CD14-positive monocyte (primary cell): ENCODE data around the gene ZFHX3. TPM values are rescaled to one million over a fixed set of nuclear protein-coding genes. Genes with fewer than 3 reads are reported as not detected.

Source experiments
- DNase-seq, 3 donors: peaks; one replicate each; pipeline ENCODE4 v3.0.0-alpha.2; 2011 to 2022
- H2AFZ ChIP-seq: 2 replicates; pipeline ENCODE4 v1.6.0; 2012; ENCODE audit warnings: mild to moderate bottlenecking, low read depth, low read length, inconsistent platforms; ENCODE audit not compliant: insufficient read depth, poor library complexity, severe bottlenecking
- H3K27ac ChIP-seq, 2 donors: 1 replicate in 1 of 2; 2 replicates in 1 of 2; pipeline ENCODE4 v1.5.1; 2012 to 2013; ENCODE audit warnings: low read length in 2 of 2, control low read depth in 1 of 2, inconsistent platforms in 1 of 2, low read depth in 1 of 2, mild to moderate bottlenecking in 1 of 2
- H3K27me3 ChIP-seq, 2 donors: one replicate each; pipeline versions ENCODE4 v1.6.0 to v1.6.1; 2011 to 2013; ENCODE audit warnings: low read length in 2 of 2; ENCODE audit not compliant: control insufficient read depth in 2 of 2, insufficient read depth in 2 of 2
- H3K36me3 ChIP-seq, 2 donors: replicated peaks in 1 of 2; 1 replicate in 1 of 2; 2 replicates in 1 of 2; pipeline versions ENCODE4 v1.5.1 to v1.6.1; 2012 to 2013; ENCODE audit warnings: low read length in 2 of 2, control low read depth in 1 of 2, inconsistent platforms in 1 of 2, mild to moderate bottlenecking in 1 of 2; ENCODE audit not compliant: insufficient read depth in 2 of 2, control insufficient read depth in 1 of 2
- H3K4me1 ChIP-seq, 2 donors: 1 replicate in 1 of 2; 2 replicates in 1 of 2; pipeline versions ENCODE4 v1.5.1 to v1.6.1; 2012 to 2013; ENCODE audit warnings: low read length in 2 of 2, control low read depth in 1 of 2, inconsistent platforms in 1 of 2, mild to moderate bottlenecking in 1 of 2, moderate library complexity in 1 of 2; ENCODE audit not compliant: insufficient read depth in 2 of 2, control insufficient read depth in 1 of 2
- H3K4me2 ChIP-seq: replicated peaks from 2 replicates; pipeline ENCODE3; 2012; ENCODE audit warnings: low read length, moderate library complexity, mild to moderate bottlenecking; ENCODE audit not compliant: poor library complexity, severe bottlenecking; ENCODE audit errors: extremely low read depth
- H3K4me3 ChIP-seq, 3 experiments: fragments of 200-600 bp in 1 of 3; sonication (generic) in 1 of 3; replicated peaks in 1 of 3; 1 replicate in 2 of 3; 2 replicates in 1 of 3; pipeline ENCODE4 v1.5.1; 2011 to 2013; ENCODE audit warnings: low read length in 3 of 3, mild to moderate bottlenecking in 3 of 3, control low read depth in 2 of 3, low read depth in 2 of 3, inconsistent platforms in 1 of 3, moderate library complexity in 1 of 3
- H3K79me2 ChIP-seq: 2 replicates; pipeline ENCODE4 v1.6.0; 2012; ENCODE audit warnings: mild to moderate bottlenecking, control low read depth, inconsistent platforms, low read length, moderate library complexity; ENCODE audit not compliant: insufficient read depth
- H3K9ac ChIP-seq: 2 replicates; pipeline ENCODE4 v1.6.0; 2017; ENCODE audit warnings: low read length, mild to moderate bottlenecking; ENCODE audit not compliant: insufficient read depth, poor library complexity, severe bottlenecking
- H3K9me3 ChIP-seq, 2 donors: replicated peaks in 1 of 2; 1 replicate in 1 of 2; 2 replicates in 1 of 2; pipeline versions ENCODE4 v1.5.1 to v1.6.1; 2012 to 2013; ENCODE audit warnings: low read length in 2 of 2, control low read depth in 1 of 2; ENCODE audit not compliant: control insufficient read depth in 1 of 2, insufficient read depth in 1 of 2
- H4K20me1 ChIP-seq: 2 replicates; pipeline ENCODE4 v1.6.0; 2012; ENCODE audit warnings: mild to moderate bottlenecking, low read length, control low read depth, moderate library complexity; ENCODE audit not compliant: insufficient read depth
- H3K27ac Mint-ChIP-seq, 7 donors: one replicate each; pipeline ENCODE4 v1.8.0; 2020; ENCODE audit warnings: mild to moderate bottlenecking in 7 of 7, mixed read lengths in 7 of 7, moderate library complexity in 6 of 7, inconsistent platforms in 2 of 7
- H3K27me3 Mint-ChIP-seq, 3 donors: one replicate each; pipeline ENCODE4 v1.8.0; 2021 to 2022; ENCODE audit warnings: low read depth in 3 of 3, mild to moderate bottlenecking in 3 of 3, mixed read lengths in 3 of 3, moderate library complexity in 3 of 3, inconsistent platforms in 1 of 3
- H3K36me3 Mint-ChIP-seq, 2 donors: one replicate each; pipeline ENCODE4 v1.8.0; 2020; ENCODE audit warnings: mixed read lengths in 2 of 2, inconsistent platforms in 1 of 2, mild to moderate bottlenecking in 1 of 2
- H3K4me1 Mint-ChIP-seq: one replicate; pipeline ENCODE4 v1.8.0; 2020; ENCODE audit warnings: mild to moderate bottlenecking, mixed read lengths
- H3K4me3 Mint-ChIP-seq, 2 donors: one replicate each; pipeline ENCODE4 v1.8.0; 2020; ENCODE audit warnings: mild to moderate bottlenecking in 2 of 2, mixed read lengths in 2 of 2, moderate library complexity in 1 of 2
- H3K9me3 Mint-ChIP-seq, 7 donors: one replicate each; pipeline ENCODE4 v1.8.0; 2020 to 2022; ENCODE audit warnings: mixed read lengths in 7 of 7, mild to moderate bottlenecking in 6 of 7, moderate library complexity in 6 of 7, inconsistent platforms in 2 of 7
- WGBS: methylation state at CpG from one replicate; pipeline ENCODE4 v1.1.5; 2013; ENCODE audit warnings: missing lambda C conversion rate; ENCODE audit not compliant: insufficient coverage; 5-methylcytosine and 5-hydroxymethylcytosine counted together
- intact Hi-C, 2 donors: fragments of 100-400 bp; cut with micrococcal nuclease; formaldehyde crosslinking; loops; one replicate each; pipeline versions ENCODE4 v1.15.0 to v1.15.1; 2023
- polyA plus RNA-seq, 3 donors: library from polyadenylated mRNA; depleted of rRNA in 1 of 3; unstranded in 2 of 3; stranded (reverse) in 1 of 3; fragments of 300-500 nt in 2 of 3; fragments of >200 nt in 1 of 3; fragmentation: Illumina TruSeq in 2 of 3; gene quantifications; 1 replicate in 2 of 3; 2 replicates in 1 of 3; pipeline ENCODE4 v1.2.3, GENCODE V29; 2012 to 2021
- TF ChIP-seq, protein P1 (sequence below): fragments of 200-600 bp; IDR thresholded peaks from one replicate; pipeline ENCODE4 v1.8.0; 2022; ENCODE audit warnings: antibody characterized with exemption, mild to moderate bottlenecking

ZFHX3 gene
- polyA plus RNA-seq, 3 donors = 0.42 to 4.2 (median 0.43) TPM

DNA sequence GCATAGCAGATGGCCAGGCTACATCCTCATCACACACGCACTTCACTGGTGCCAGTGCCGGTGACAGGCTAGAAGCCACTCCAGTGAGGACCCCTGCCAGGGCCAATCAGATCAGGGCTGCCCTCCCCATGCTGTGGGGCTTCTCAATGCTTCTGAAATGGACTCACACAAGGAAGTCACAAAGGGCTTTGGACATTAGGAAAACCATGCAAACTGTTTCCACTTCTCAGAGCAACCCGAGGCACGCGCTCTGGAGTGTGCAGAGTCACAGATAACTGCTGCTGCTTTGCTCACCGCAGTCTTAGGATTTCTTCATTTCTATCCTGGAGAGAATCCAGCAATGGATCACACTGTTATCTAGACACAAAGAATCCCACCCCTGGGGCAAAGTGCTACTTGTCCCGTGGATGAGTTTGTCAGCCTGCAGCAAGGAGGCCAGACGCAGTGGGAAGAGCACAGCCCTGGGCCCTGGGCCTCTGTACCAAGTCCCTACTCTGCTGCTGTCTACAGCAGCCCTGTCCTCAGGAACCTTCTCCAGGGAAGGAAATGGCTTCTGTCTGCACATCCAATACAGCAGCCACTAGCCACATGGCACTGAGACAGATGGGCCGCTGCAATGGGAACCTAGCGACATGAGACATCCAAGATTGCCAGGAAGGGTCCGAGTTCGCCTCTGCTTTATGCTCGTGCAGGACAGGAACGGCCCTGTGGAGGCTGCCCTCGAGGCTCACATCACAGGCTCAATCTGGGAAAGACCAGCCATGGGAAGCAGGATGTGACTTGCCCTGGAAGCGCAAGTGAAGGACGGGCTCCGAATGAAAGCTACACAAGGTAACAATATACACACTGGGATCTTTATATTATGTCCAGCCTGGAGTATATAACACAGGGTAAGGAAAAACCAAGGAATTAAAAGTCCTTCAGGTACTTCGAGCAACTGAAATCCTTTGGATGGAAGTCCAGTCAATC is 169.3 kb downstream of the ZFHX3 start:
- intact Hi-C loops = no loop called here
- peak in 1 of 3 donors; percentile 12 for DNase-seq

DNA sequence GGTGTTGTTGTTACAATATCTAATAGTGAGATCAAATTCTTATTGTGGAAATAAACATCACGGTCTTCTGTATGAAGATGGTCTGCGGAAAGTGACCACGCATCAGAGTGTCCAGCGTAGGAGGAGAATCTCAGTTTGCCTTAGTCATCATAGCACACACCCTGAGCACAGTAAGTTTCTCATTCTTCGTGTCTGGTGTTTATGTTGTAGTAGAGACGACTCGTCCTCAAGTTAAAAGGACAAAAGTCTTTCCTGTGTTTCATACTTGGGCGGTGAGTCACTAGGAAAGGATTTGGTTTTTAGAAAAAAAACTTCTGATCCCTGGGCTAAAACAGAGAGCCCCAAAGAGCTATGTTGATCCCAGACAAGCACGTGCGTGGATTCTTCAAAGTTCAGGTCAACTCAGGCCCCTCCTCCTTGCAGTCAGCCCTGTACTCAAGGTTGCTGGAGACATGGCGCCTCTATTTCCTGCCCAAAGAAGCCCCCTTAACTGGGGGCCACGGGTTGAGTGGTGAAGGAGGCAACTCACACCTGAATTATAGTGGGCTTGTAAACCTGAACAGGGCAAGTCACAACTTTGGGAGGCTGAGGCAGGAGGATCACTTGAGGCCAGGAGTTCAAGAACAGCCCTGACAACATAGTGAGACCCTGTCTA is 170.4 kb downstream of the ZFHX3 start:
- H3K36me3 ChIP-seq = peaks cover 0 to 6% of the 10 kb centered on the region in 2 donors
- Mint-ChIP-seq H3K4me3 (no peak overlapping the region), H3K4me1 (peaks cover 40% of the 10 kb centered on the region), H3K27ac (peak overlapping the region in 5 of 7 donors; percentile 14 to 81 (median 66)), H3K9me3 (peaks cover 0 to 3% (median 0%) of the 10 kb centered on the region in 7 donors), H3K27me3 (peaks cover 0 to 1% (median 0%) of the 10 kb centered on the region in 3 donors), H3K36me3 (peaks cover 25 to 27% of the 10 kb centered on the region in 2 donors)
- H3K4me3 ChIP-seq = no peak overlapping the region
- H3K4me2 ChIP-seq = no peak overlapping the region
- DNase-seq = peak; percentile 24 to 58 (median 39)
- H4K20me1 ChIP-seq = peaks cover 7% of the 10 kb centered on the region
- TF ChIP-seq, protein P1, sequence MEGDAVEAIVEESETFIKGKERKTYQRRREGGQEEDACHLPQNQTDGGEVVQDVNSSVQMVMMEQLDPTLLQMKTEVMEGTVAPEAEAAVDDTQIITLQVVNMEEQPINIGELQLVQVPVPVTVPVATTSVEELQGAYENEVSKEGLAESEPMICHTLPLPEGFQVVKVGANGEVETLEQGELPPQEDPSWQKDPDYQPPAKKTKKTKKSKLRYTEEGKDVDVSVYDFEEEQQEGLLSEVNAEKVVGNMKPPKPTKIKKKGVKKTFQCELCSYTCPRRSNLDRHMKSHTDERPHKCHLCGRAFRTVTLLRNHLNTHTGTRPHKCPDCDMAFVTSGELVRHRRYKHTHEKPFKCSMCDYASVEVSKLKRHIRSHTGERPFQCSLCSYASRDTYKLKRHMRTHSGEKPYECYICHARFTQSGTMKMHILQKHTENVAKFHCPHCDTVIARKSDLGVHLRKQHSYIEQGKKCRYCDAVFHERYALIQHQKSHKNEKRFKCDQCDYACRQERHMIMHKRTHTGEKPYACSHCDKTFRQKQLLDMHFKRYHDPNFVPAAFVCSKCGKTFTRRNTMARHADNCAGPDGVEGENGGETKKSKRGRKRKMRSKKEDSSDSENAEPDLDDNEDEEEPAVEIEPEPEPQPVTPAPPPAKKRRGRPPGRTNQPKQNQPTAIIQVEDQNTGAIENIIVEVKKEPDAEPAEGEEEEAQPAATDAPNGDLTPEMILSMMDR = no peak
- H3K9me3 ChIP-seq = no peaks in the 10 kb centered on the region
- 29% methylated on average over 7 of the region's 12 CpGs for WGBS
- H3K27ac ChIP-seq = no peak overlapping the region
- intact Hi-C loops = no loop called here
- no peaks in the 10 kb centered on the region for H3K79me2 ChIP-seq
- peaks cover 20 to 32% of the 10 kb centered on the region in 2 donors for H3K4me1 ChIP-seq
- no peak overlapping the region for H2AFZ ChIP-seq
- H3K27me3 ChIP-seq = no peaks in the 10 kb centered on the region
- no peak overlapping the region for H3K9ac ChIP-seq

More for the DNA sequence above, 169.3 kb downstream of the ZFHX3 start:
- no peak overlapping the region for H3K4me2 ChIP-seq
- peak overlapping the region in 2 of 7 donors; percentile 26 to 38 for H3K27ac Mint-ChIP-seq
- peaks cover 0 to 3% (median 0%) of the 10 kb centered on the region in 7 donors for H3K9me3 Mint-ChIP-seq
- H3K4me1 ChIP-seq = peaks cover 20 to 32% of the 10 kb centered on the region in 2 donors
- peaks cover 0 to 6% of the 10 kb centered on the region in 2 donors for H3K36me3 ChIP-seq
- WGBS = 65% methylated on average over 14 of the region's 19 CpGs
- H3K27me3 Mint-ChIP-seq = peaks cover 0 to 1% (median 1%) of the 10 kb centered on the region in 3 donors
- H3K27ac ChIP-seq = no peak overlapping the region
- no peak overlapping the region for H3K4me3 Mint-ChIP-seq
- H3K9ac ChIP-seq = no peak overlapping the region
- TF ChIP-seq, protein P1 = no peak
- peaks cover 40% of the 10 kb centered on the region for H3K4me1 Mint-ChIP-seq
- no peaks in the 10 kb centered on the region for H3K27me3 ChIP-seq
- H2AFZ ChIP-seq = no peak overlapping the region
- H3K9me3 ChIP-seq = no peaks in the 10 kb centered on the region
- H3K36me3 Mint-ChIP-seq = peaks cover 25 to 28% of the 10 kb centered on the region in 2 donors
- no peaks in the 10 kb centered on the region for H3K79me2 ChIP-seq
- H3K4me3 ChIP-seq = no peak overlapping the region
- H4K20me1 ChIP-seq = peaks cover 7% of the 10 kb centered on the region
